ENCODE data around the gene HDAC1. TPM values are rescaled to one million over a fixed set of nuclear protein-coding genes. Genes with fewer than 3 reads are reported as not detected.

HDAC1 gene
- total RNA-seq (2014; rRNA removed; shearing (Covaris generic)) (259 and 270 TPM in 2 replicates), total RNA-seq (2022) (254 and 263 TPM in 2 replicates), Bru-seq, nascent RNA (percentile 84 among the genes with signal in this experiment), BruChase-seq, experiment 1, labeled RNA remaining after a 6-hour chase (percentile 93 among the genes with signal in this experiment), BruChase-seq, experiment 2, labeled RNA remaining after a 2-hour chase (percentile 87 among the genes with signal in this experiment)
- long read RNA-seq, transcript HDAC1-206 (7 exons, 2,409 nt) = minor isoform, 5 of 400 reads
- long read RNA-seq, transcript HDAC1-201 (14 exons, 2,124 nt) = major isoform, 318 of 400 reads
- long read RNA-seq, partial matches to known transcripts = 35 of 400 reads
- long read RNA-seq, other reads (novel, unspliced or antisense) = 42 of 400 reads

GRCh38 chr1:32291708-32292538 lies at the start of gene HDAC1:
Gene HDAC1, plus strand, starts transcription at chr1:32292083. Its CDS starts 87 bp downstream, at chr1:32292170.
- POLR2A ChIA-PET = interaction anchor here (0.6 to 6.6 kb wide), 14 partner anchors 8 to 1238 kb away, joined by 3 to 70 read pairs (median 4); partner anchors contain the start of genes FAM167B and LCK

GRCh38 chr1:32242341-32242851 lies 49.5 kb upstream of the HDAC1 start:
- intact Hi-C loops (cut with micrococcal nuclease; ENCODE audit: unreplicated experiment) = no loop called here
- H3K9me2 ChIP-seq (ENCODE audit: insufficient read depth, low read length) = no peaks in the 10 kb centered on the region
- TF ChIP-seq CTCF (conservative IDR thresholded peaks at IDR 0.05; ENCODE audit: low read length) (no peak), EZH2phosphoT487 (IDR thresholded peaks at IDR 0.05; ENCODE audit: borderline replicate concordance, low read depth, low read length) (no peak)
- H3K36me3 ChIP-seq (ENCODE audit: insufficient read depth, low read length) = no peaks in the 10 kb centered on the region
- no peaks in the 10 kb centered on the region for H3K79me2 ChIP-seq (ENCODE audit: insufficient read depth, low read depth, low read length)
- ChIA-PET CTCF (ENCODE audit: unreplicated experiment) (no interaction called here), POLR2A (interaction anchor here (0.8 to 1.3 kb wide), 5 partner anchors 10 to 75 kb away, joined by 3 to 8 read pairs (median 3); partner anchors contain the start of gene HDAC1)
- no peak overlapping the region for H3K4me2 ChIP-seq (ENCODE audit: low read length)
- peaks cover 57% of the 10 kb centered on the region for H3K4me1 ChIP-seq (ENCODE audit: insufficient read depth, low read length, poor library complexity, severe bottlenecking)
- no peak overlapping the region for H3K4me3 ChIP-seq (ENCODE audit: low read depth, low read length, poor library complexity, severe bottlenecking)
- BruUV-seq (replicated peaks) = no TSS peak
- no peak overlapping the region for H3K27ac ChIP-seq (ENCODE audit: low read depth, low read length, poor library complexity, severe bottlenecking)
- H3K9me3 ChIP-seq (ENCODE audit: low read length) = no peaks in the 10 kb centered on the region
- no peaks in the 10 kb centered on the region for H4K20me1 ChIP-seq (ENCODE audit: insufficient read depth, low read length)
- no peak overlapping the region for H2AFZ ChIP-seq (ENCODE audit: low read length)
- no peak for DNase-seq (ENCODE audit: low spot score)

More at GRCh38 chr1:32291708-32292538, at the start of gene HDAC1:
- H3K27ac ChIP-seq (ENCODE audit: low read depth, low read length, poor library complexity, severe bottlenecking) = peak within 1 kb of the TSS; percentile 78
- peaks cover 58% of the 10 kb centered on the region for H3K4me1 ChIP-seq (ENCODE audit: insufficient read depth, low read length, poor library complexity, severe bottlenecking)
- no peak for TF ChIP-seq CTCF (conservative IDR thresholded peaks at IDR 0.05; ENCODE audit: low read length)
- no peak for TF ChIP-seq EZH2phosphoT487 (IDR thresholded peaks at IDR 0.05; ENCODE audit: borderline replicate concordance, low read depth, low read length)
- peaks cover 53% of the 10 kb centered on the region for H3K79me2 ChIP-seq (ENCODE audit: insufficient read depth, low read depth, low read length)
- H3K9me2 ChIP-seq (ENCODE audit: insufficient read depth, low read length) = no peaks in the 10 kb centered on the region
- H3K36me3 ChIP-seq (ENCODE audit: insufficient read depth, low read length) = peaks cover 46% of the 10 kb centered on the region
- DNase-seq (ENCODE audit: low spot score) = peak; percentile 99
- peaks cover 14% of the 10 kb centered on the region for H4K20me1 ChIP-seq (ENCODE audit: insufficient read depth, low read length)
- H3K9me3 ChIP-seq (ENCODE audit: low read length) = no peaks in the 10 kb centered on the region
- intact Hi-C loops (cut with micrococcal nuclease; ENCODE audit: unreplicated experiment) = loop anchor here (1.0 to 5.0 kb wide), 4 partner anchors 24 to 220 kb away; partner anchors contain the start of gene TMEM39B
- CTCF ChIA-PET (ENCODE audit: unreplicated experiment) = interaction anchor here (0.5 kb wide), 1 partner anchor 75 kb away, joined by 3 read pairs; no protein-coding TSS in a partner anchor
- peak within 1 kb of the TSS; percentile 82 for H2AFZ ChIP-seq (ENCODE audit: low read length)
- peak within 1 kb of the TSS; percentile 91 for H3K4me3 ChIP-seq (ENCODE audit: low read depth, low read length, poor library complexity, severe bottlenecking)
- H3K4me2 ChIP-seq (ENCODE audit: low read length) = peak within 1 kb of the TSS; percentile 79
- no TSS peak for BruUV-seq (replicated peaks)
